Embryonic facial prominence (tissue), 1 donor: Measurements from ENCODE around the gene PIGQ.
A peak's percentile ranks its signal among the peaks of the same experiment; 100 is the strongest.
"Not testable (repeated sequence)": the region's sequence is repeated elsewhere in the genome, so short reads cannot be mapped to it uniquely, and the experiment has no call there.

Source experiments
- DNase-seq: peaks from one replicate; pipeline ENCODE4 v3.0.0-alpha.2; 2016; ENCODE audit errors: extremely low spot score

The PIGQ gene

DNA sequence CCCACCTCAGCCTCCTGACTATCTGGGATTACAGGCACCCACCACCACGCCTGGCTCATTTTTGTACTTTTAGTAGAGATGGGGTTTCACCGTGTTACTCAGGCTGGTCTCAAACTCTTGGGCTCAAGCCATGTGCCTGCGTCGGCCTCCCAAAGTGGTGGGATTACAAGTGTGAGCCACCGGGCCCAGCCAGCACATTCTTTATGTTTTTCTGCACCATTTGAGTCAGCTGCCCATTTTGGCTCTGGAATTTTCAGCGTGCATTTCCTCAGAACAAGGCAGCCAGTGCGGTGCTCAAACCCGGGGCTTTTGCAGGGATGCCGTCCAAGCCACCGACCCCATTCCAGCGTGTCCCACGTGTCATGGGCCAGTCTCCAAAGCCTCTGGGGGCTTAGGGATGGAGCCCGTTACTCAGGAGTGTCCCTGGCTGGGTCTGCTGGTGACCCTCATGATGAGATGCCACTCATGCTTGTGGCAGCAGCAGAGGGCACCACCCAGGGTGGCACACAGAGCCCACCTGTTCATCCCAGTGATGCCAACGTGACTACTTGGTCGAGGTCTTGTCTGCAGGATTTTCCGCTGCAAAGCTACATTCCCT is 16.4 kb downstream of the PIGQ start:
- no peak for DNase-seq

DNA sequence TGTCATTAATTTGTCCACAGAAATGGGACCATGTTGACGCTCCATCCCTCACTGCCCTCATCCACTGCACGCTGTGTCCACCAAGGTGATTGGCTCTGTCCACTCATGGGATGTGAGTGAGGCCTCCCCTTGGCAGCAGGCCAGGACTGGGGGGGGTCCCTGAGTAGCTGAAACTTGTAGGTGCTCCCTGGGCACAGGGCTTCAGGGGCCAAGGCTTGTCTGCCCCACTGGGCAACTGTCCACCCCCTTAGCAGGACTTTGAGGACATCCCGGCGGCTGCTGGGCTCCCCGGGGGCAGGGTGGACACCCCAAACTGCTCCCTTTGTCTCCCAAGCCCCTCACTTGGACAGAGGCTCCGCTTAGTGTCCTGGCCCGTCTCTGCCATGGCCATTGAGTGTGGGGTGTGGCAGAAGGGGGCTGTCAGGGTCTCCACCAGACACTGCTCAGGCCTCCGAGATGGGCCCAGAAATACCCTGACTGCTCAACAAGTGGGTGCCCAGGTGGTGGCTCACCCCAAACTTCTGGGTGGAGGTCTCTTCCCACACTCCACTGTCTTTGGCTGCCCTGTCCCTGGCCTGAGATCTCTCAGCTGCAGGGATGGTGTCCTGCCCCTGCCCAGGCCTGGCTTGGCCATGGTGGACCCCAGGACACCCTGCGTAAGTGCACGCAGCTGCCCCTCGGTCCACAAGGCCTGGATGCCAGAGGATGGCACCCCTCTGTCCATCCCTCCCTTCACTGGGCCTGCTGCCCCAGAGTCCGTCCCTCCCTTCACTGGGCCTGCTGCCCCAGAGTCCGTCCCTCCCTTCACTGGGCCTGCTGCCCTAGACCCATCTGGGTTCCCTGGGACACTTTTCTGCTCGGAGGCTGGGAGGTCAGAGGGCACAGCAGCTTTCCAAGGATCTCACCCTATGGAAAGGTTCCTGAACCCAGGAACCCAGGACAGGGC is 17.1 kb downstream of the PIGQ start:
- DNase-seq, result no peak

DNA sequence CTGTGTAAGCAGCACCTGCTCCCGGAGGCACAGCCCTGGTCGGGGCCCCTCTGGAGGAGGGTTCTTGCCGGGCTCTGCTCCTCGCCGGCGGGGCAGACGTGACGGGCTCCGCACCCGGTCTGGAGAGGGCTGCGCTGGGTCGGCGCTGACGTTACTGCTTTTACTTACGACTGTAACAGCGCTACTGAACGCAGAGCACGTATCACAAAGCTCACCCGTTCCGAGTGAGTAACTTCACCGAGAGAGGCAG is 18.8 kb downstream of the PIGQ start:
- DNase-seq, result no peak

DNA sequence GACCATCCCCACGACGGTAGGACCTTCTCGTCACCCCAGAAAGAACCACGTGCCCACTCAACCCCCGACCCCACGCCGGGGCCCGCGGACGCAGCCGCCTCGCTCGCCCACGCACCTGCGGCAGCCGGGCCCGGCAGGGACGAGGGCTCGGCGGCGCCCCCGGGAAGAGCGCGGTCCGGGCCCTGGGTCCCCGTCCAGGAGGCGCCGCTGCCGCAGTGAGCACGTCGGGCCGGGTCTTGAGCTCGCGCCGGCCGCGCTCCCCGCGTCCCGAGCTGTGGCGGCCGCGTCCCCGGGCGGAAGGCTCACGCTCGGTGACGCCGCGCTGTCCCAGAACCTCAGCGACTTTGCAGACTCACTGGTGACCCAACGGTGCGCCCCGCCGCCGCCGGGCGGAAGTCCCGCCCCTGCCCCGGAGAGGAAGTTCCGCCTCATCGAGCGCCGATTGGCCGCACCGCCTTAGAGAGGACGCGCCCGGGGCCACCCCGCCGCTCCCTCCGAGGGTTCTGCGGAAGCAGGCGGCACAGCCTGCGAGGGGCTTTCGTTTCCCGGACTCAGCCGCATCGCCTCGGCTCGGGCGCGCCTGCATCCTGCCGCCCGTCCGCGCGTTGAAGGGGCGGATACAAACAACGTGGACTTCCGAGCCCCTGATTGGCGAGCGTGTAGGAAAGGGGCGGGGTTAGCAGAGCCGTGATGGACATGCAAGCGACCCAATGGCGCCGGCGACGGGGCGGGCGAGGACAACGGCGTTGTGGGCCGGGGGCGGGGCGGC is 19.3 kb downstream of the PIGQ start:
- peak; percentile 89 for DNase-seq

DNA sequence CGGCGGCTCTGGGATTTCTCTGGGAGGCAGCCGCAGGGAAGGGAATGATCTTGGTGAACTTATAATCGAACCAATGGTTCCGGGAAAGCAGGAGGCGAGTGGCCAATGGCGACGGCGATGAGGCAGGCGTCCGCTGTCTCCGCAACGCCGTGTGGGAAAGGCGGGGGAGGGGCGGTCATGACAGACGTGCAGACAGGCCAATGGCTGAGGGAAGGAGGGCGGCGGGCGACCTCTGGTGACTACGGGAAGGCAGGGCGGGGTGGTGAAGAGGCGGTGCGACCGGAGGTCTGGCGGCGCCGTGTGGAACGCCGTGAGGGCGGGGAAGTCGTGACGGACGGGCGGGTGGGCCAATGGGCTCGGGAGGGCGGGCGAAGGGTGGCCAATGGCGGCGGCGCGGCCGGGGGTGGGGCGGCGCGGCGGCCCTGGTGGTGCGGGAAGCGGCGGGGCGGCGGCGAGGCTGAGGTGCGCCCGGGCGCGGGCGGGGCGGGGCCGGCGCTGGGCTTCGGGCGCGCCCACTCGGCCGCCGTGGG is 20.0 kb downstream of the PIGQ start, which contains the start of gene RAB40C:
Gene RAB40C (plus strand): TSS at position 409 of the 530 bp plus-strand sequence. CDS start 226 bp downstream, outside the sequence.
- DNase-seq, result peak; percentile 96

DNA sequence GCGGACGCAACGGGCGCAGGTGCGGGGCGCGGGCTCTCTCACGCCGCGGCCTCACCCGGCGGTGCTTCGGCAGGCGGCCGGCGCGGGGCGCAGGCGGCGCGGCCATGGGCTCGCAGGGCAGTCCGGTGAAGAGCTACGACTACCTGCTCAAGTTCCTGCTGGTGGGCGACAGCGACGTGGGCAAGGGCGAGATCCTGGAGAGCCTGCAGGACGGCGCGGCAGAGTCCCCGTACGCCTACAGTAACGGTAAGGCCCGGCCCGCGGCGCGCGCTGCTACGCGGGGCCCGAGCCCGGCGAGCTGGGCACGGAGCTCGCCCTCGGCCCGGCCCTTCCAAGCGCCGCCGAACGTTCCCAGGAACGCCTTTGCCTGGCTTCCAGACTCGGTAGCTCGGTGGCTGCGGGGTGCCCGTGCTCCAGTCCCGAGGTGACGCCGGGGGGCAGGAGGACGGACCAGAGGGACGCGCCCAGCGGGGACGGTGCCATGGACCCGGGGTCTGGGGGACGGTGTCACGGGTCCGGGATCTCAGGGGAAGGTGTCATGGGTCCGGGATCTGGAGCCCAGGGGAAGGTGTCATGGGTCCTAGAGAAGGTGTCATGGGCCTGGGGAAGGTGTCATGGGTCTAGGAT is 20.5 kb downstream of the PIGQ start:
- DNase-seq, result no peak

DNA sequence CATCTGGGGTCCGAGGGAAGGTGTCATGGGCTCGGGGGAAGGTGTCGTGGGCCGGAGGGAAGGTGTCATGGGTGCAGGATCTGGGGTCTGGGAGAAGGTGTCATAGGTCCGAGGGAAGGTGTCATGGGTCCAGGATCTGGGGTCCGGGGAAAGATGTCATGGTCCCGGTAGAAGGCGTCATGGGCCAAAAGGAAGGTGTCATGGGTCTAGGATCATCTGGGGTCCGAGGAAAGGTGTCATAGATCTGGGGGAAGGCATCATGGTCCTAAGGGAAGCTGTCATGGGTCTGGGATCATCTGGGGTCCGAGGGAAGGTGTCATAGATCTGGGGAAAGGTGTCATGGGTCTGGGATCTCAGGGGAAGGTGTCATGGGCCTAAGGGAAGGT is 21.0 kb downstream of the PIGQ start:
- DNase-seq, result no peak

DNA sequence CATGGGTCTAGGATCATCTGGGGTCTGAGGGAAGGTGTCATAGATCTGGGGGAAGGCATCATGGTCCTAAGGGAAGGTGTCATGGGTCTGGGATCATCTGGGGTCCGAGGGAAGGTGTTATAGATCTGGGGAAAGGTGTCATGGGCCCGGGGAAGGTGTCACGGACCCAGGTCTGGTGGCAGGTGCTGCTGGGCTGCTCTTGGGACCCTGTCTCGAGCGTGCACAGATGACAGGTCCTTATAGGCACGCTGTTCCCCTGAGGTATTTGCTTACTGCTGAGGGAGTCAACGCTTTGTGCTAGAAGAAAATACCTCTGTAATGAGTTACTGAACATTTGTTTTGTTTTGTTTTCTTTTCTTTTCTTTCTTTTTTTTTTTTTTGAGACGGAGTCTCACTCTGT is 21.5 kb downstream of the PIGQ start:
- DNase-seq, result no peak

DNA sequence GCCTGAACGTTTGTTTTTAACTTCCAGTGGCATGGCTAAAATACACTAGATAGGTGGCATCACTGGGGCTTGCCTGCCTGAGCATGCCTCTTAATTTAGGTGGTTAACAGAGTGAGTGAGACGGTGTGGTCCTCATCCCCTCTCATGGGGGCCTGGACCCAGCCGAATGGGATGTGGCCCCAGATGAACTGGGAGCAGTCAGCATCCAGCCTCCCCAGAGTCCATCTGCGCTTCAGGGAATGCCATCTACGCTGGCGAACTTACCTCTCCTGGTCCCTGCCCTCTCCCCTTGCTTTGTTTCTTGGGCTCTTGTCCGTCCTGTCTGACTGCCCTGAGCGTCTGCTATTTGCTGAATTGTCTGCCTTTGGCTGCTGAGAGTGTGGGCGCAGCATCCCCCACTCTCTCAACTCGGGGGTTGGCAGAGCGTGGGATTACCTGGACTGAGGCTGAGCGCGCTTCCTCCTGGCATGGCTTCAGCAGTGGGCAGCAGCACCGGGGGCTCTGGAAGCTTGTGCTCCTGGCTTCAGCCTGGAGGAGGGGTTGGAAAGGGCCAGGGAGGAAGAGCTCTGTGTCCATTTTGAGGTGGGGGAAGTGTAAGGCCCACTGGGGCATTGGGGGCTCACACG is 22.2 kb downstream of the PIGQ start:
- DNase-seq, result no peak

DNA sequence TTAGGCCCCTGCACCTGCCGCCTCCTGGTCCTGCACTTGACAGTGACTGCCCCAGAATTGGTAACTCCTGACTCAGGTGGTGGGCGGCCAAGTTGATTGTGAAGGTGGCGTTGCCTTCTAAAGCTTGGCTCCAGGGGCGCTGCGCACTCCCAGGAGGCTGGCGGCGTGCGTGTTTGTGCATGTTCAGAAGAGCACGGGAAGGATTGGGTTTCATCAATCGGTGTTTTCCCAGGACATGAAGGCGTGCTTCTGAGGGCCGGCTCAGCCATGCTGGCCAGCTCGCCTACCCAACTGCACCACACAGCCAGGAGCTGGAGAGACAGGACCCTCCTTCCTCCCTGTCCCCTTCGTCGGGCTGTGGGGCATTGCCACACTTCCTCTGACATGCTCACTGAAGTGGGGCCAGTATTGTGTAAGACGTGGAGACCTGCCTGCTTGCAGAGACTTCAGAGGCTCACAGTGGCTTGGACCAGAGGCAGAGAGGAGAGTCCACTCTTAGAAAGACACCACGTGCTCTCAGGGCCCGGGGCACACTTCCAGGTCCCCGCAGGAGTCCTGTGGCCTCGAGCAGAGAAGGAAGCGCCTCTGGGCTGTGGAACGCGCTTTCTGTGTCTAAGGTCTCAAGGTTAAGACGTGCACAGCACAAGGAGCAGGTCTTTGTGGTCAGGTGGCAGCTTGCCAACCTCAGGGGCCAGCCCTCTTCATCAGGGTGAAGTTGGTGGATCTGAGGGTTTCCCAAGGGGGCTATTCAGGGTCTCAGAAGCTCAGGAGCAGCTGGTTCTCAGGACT is 22.9 kb downstream of the PIGQ start:
- no peak for DNase-seq

DNA sequence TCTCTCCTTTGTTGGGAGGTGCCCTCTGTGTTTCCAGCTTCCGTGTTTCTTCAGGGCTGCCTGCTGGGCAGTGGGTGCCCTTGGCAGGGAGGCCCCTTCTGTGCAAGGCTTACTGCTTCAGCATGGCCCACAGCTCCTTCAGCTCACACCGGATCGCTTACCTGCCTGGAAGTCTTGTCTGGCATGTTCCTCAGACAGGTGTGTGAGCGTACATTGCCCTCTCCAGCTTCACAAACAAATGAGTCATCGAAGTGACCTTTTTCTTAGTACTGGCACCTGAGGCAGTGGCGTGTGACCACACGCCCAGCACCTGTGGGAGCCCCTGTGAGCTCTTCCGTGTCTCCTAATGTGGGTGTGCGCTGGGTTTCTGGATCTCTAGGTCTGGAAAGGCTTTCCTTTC is 23.6 kb downstream of the PIGQ start:
- DNase-seq, result no peak

DNA sequence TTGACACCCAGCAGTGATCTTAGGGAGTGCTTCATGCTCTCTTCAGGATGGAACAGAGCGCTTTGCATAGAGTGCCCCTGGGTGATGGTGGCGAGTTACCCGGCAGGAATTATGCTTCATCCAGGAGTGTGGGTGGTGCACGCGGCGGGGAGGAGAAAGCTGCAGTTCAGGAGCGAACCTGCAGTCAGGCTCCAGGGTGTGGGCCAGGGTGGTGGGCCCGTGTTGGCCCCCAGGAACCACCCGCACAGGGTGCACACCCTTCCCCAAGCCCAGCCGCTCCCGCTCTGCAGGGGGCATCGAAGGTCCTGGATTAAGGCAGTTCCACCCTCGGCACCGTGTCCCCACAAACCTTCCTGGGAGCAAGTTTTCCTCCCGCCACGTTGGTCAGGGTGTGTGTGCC is 24.0 kb downstream of the PIGQ start:
- DNase-seq, result no peak

DNA sequence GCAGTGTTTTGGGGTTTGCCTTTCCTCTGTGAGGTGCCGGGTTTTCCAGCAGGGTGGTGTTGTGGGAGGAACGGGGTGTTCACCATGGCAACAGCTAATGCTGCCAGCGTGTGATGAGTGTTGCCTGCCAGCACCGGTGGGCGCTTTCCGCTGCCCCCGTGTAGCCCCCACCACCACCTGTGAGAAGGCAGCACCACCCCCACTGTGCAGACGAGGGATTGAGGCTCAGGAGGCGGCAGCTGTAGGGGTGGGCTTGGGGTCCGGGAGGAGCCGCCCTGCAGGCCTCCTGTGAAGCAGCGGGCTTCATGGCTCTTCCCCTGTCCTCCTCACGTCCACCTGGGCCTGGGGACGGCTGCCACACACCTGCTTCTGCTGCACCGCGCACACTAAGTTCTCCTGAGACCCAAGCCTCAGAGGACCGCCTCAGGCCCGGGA is 25.3 kb downstream of the PIGQ start:
- DNase-seq, result no peak

DNA sequence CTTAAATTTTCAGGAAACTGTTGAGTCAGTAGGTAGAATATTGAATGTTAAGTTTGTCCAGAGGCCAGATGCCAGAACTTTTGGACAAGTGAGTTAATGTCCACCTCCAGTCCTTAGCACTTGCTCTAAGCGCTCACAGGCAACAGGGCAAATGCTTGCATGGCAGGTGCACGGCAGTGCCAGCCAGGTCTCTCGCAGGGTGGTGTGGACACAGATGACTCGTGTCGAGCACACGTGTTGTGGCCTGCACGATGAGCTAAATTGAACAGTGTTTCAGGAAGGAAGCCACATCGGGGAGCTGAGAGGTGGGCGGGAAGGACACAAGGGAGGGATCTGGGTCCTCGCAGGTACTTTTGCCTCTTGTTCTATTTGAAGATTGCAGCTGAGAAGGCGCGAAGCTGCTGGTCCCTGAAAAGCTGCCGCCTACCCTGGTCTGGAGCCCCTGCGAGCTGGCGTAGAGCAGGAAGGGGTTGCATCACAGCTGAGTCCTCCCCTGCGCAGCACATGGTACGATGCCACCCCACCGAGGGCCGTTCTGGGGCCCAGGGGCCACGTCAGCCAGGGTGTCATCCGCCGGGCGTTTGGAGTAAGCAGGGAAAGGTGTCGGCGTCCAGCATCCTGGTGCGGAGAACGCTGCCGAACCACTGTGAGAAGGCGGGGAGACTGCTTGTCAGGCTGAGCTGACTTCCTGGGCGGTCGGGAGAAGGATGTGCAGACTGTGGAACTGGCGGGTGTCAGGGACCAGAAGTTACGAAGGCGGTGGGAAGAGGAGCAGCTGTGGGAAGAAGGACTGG is 26.4 kb downstream of the PIGQ start:
- DNase-seq, result no peak

DNA sequence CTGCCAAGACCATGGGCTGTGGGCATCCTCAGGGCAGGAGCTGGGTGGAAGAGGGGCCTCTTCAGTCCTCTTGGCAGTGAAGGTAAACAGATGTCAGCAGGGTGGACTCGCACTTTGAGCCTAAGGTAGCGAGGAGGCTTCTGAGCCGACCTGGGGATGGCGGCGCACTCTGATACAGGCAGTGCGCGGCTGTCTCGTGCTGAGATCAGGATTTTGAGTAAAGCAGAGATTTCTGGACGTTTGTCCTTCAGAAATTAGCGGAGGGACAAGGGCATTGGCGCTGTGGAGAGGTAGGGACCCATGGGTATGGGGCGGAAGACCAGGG is 26.9 kb downstream of the PIGQ start:
- no peak for DNase-seq

DNA sequence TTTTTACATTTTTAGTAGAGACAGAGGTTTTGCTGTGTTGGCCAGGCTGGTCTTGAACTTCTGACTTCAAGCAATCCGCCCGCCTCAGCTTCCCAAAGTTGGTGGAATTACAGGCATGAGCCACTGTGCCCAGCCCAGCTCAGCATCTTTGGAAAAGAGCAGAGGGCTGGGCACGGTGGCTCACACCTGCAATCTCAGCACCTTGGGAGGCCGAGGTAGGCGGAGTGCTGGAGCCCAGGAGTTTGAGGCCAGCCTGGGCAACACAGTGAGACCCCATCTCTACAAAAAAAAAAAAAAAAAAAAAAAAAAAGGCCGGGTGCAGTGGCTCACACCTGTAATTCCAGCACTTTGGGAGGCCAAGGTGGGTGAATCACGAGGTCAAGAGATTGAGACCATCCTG is 27.9 kb downstream of the PIGQ start:
- DNase-seq, result not testable (repeated sequence)

DNA sequence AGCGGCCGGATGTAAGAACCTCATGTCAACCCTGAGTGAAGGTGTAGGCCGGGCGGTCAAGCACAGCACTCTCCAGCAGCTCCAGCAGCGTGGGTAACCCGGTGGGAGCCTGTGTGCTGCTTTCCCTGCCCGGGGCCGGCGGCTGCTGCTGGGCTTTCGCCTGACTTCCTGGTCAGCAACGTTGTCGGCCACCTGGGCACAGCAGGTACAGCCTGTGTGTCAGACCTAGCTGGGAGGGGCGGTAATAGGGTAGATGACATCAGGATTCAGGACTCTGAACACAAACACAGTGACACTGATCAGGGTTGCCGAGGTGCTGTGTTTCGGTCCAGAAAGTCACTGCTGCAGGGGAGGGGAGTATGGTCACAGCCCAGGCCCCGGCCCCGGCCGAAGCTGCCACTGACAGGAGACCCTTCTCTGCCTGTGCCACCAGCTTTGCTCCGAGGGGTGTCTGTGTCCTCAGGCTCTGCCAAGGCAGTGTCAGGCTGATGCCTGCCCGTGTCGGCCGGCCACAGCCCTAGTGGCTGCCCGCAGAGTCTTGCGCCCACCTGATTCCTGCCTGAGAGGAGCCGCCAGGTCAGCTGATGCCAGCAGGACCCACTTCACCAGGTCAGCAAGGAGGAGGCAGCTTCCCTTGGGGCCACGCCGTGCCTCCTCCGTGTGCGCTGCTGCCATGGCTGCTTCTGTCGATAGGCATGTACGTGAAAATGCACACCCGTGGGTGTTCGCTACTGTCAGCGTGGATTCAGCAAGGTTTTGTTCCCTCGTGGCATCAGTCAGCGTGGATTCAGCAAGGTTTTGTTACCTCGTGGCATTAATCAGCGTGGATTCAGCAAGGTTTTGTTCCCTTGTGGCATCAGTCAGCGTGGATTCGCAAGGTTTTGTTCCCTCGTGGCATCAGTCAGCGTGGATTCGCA is 29.3 kb downstream of the PIGQ start:
- no peak for DNase-seq

DNA sequence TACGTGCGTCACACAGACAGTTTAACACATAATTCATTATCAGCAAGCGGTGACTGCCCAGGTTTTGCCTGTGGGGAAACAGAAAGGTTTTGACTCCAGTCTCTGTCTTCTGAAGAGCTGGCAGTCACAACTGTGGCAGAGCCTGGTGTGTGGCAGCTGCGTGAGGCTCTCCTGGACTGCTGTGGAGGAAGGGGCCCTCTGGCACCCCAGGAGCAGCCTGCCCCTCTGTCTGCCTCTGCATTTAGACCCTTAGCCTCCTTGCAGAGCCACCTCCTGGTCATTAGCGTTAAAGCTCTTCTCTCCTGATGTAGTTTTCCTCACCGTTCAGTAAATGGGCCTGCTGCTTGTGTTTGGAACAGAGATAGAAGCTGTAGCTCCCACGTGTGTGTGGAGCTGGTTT is 31.0 kb downstream of the PIGQ start:
- no peak for DNase-seq

DNA sequence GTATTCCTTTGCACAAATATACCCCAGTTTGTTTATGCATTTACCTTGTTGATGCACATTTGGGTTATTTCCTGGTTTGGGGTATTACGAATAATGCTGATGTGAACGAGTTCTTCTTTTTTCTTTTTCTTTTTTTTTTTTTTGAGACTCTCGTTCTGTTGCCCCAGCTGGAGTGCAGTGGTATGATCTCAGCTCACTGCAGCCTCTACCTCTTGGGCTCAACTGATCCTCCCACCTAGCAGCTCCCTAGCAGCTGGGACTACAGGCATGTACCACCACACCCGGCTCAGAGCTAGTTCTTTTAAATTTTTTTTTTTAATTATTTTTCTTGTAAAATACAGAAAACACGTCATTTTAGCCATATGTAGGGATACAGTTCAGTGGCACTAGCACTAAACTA is 34.2 kb downstream of the PIGQ start:
- DNase-seq, result no peak
